NCI-H69 (cell line): ENCODE measurements around the gene COPS9.

Experiments
- DNase-seq: peaks from one replicate; lab custom pipeline; 2025; lab: John Stamatoyannopoulos, UW

COPS9 gene

DNA sequence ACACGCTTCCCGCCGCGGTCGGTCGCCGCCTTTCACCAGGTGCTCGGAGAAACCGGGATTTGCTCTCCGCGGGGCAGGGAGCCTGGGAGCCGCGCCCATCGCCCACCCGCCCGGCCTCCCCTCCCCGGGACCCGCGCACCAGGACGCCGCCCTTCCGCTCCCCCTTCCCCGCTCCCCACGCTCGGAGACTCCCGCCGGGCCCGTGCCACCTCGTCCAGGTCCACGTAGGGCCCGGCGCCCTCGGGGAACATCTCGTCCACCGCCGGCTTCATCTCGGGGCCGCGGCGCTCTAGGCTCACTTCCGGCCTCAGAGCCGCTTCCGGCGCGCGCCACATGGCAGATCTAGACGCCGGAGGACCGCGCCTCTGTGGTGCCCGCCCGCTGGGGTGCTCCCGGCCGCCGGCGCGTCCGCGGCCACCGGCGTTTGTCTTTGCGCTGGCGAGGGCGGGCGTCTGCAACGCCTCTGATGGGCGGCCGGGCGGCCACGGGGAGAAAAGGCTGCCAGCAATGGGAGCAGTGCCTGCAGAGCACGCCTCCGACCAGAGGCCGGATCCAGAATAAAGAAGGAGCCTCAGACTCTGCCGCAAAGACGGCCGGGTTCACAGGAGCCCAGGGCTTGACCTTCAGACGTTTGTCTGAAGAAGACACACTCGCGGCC lies at the start of gene COPS9:
Gene COPS9 (minus strand): TSS at position 293 of the 658 bp plus-strand sequence. CDS start 21 bp downstream, at position 272.
- DNase-seq: peak; percentile 85

- no peak for DNase-seq
Measured at GRCh38 chr2:240184656-240185055, 48.6 kb upstream of the COPS9 start.

- DNase-seq: no peak
Measured at GRCh38 chr2:240183875-240184590, 47.9 kb upstream of the COPS9 start.

- DNase-seq: no peak
Measured at GRCh38 chr2:240183006-240183874, 47.1 kb upstream of the COPS9 start.

DNA sequence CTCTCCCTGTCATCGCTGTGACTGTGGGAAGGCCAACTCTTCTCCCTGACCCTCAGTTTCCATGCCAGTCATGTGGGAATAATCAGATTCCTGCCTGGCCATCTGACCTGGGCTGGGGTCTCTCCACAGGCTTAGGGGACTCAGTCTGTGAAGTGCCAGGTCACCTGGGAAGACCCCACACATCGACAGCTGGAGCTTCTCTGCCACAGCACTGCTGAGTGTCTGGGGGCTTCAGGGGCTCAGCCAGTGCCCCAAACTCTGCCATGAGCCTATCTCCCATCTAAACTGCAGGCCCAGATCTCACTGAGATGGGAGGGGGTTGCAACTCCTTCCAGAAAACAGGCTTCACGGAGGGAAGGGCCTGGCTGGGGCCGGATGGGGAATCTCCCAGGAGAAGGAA lies 46.4 kb upstream of the COPS9 start:
- DNase-seq: no peak

DNA sequence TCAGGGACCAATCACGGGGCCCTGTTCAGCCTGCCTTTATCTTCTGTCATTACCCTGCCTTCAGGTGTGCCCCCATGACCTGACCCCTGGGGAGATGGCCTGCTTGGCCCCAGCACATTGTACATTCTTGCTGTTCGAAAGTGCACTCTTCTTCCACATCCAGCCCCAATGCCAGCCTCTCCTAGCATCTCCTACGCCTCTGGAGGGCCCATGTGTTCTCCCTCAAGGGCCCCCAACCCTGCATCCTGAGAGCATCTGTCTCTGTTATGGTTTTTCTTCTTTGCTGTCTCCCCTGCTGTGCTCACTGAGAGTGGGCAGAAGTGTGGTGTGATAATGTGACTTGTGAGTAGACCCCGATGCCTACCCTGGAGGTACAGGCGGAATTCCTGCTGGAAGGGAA lies 45.9 kb upstream of the COPS9 start:
- DNase-seq: no peak

- no peak for DNase-seq
Measured at GRCh38 chr2:240179941-240180666, 44.0 kb upstream of the COPS9 start.

DNA sequence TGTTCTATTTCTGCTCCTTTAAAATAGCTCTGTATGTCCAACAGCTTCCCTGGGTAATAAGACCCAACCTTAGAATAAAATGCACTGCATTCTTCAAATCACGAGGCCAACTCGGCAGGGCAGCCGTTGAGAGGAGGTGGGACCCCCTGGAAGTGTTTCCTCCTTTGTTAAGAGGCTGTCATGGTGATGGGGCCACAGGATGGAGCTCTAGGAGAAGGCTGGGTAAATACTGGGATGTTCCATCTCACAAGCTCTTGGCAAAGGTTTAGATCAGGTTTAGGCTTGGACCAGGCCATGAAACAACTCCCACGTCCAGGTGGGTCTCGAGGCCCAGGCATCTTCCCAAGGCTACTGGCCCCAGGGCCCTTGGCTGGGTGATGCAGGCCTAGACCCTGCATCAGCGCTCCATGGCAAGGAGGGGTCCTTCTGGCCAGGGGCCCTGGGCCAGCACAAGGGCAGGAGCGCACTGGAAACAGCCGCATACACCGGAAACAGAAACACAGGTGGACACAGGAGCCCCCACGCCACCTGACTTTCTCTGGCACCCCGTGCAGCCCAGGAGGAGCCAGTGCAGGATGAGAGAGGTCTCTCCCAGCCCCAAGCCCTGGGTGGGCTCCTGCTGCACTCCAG lies 43.2 kb upstream of the COPS9 start:
- no peak for DNase-seq

DNA sequence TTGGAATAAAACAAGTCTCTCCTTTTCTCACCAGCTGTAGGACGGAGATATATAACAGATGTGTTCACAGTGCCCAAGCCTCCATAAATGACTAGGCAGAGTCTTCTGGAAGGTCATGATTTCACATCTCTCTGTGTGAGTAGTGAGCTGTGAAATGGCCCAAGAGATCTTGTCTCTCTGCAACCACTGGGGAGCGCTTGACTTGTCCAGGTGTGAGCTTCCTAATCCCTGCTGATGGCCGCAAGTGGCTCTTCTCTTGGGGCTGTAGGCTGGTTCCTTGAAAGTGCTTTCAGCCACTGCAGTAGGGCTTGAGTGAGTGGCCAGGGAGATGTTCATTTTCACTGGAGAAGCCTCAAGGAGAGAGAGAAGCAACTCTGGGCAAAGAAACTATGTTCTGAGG lies 42.5 kb upstream of the COPS9 start:
- no peak for DNase-seq

- no peak for DNase-seq
Measured at GRCh38 chr2:240174496-240174895, 38.4 kb upstream of the COPS9 start.

GRCh38 chr2:240172071-240172895 lies 36.2 kb upstream of the COPS9 start:
- DNase-seq: no peak

GRCh38 chr2:240170883-240171282 lies 34.8 kb upstream of the COPS9 start:
- DNase-seq: no peak

DNA sequence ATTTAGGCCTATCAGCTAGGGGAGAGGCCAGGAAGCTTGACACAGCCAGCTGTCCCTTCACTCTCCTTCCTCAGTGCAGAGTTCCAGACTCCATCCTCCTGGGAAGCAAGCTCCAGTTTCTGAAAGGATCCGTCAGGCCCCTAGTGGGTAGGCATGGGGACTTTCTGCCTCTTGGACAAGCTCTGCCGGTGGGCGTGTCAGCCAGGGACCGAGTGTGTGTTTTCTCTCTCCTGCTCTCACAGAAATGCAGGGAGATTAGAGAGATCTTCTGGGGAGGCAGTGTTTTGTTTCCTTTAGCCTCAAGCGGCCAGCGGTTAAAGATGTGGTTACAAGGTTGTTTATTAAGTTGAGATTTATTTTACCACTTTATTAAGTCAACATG lies 34.2 kb upstream of the COPS9 start:
- DNase-seq: no peak

DNA sequence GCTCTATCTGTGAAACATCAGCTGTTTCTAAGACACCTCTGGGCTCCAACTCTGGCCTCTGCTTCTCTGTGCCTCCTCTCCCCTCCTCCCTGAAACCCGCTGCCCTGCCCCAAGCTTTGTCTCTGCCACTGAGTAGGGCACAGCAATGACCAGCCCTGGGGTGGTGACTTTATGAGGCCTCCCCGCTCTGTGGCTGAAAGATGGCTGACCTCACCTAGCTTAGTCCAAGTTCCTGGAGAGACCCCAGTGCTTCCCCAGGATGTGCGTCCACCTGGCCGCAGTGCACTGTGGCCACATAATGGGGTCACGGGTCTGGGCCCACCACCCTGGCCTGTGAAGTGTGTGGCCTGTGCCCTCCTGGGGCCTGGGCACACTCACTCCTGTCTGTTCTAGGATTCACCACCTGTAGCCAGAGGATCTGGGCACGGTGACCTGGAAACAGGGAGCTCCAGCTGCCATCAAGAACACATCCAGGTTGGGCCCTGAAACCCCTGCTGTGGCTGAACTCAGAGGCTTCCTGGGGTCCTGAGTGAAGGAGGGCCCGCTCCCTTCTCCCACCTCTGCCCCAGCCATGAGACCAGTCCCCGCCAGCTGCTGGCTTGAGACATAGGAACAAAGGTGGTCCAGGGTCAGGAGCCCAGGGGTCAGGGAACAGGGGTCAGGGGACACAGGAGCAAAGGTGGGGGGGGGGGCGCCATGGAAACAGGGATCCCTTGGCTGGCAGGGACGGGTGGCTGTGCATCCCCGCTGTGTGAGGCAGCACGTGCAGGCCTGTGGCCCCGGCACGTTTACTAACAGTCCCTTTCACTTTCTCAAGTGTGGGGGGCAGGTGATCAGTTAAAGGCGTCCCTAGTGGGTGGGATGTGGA lies 33.6 kb upstream of the COPS9 start:
- DNase-seq: no peak

- DNase-seq: no peak
Measured at GRCh38 chr2:240168546-240169361, 32.6 kb upstream of the COPS9 start.

GRCh38 chr2:240168041-240168440 lies 31.9 kb upstream of the COPS9 start:
- DNase-seq: no peak

- no peak for DNase-seq
Measured at GRCh38 chr2:240167588-240167880, 31.4 kb upstream of the COPS9 start.

DNA sequence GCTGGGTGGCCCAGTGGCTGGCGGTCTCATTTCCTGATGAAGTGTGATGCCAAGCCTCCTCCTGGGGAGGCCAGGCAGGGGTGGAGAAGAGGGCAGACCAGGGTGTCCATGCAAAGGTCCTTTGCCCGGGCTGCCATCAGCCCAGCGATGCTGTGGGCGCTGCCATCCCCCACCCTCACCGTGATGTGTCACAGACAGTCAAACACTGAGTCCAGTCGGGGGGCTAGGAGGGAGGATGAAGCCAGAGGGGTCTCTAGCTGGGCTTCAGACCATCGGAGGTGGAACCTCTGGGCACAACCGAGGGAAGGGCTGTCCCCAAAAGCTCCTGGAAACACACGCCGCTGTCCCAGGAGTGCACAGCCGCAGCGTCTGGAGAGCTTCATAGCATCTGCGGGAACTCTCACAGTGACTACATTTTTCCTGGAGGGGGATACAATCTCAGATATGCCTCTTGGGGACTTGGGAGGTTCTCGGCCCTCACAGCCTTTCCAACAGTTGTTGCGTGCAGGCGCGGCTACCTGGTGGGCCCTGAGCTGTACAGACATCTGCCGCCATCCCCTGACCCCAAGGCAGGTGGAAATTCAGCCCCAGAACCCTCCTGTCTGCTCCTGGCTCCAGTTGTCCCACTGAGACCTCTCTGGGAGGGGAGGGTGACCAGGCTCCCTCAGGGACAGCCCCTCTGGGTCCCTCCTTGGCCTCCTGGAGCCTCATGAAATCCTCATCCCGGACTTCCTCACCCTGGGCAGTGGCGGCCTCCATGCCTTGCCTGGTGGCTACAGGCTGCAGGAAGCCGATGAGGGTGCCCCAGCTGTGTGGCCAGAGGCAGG lies 30.9 kb upstream of the COPS9 start:
- DNase-seq: no peak
